Endometrial microvascular endothelial cells (primary cell): ENCODE results near the gene CBX2. TPM values are rescaled to one million over a fixed set of nuclear protein-coding genes. Genes with fewer than 3 reads are reported as not detected.
"Not testable (repeated sequence)": the region's sequence is repeated elsewhere in the genome, so short reads cannot be mapped to it uniquely, and the experiment has no call there.

Source experiments
- in situ Hi-C: cut with HindIII; loops from 2 replicates; pipeline ENCODE4 v1.10.0; 2017; ENCODE audit warnings: low sequenced_read_pairs, low pct_unique_long_range_greater_than_20kb; ENCODE audit errors: inconsistent ontology term
- total RNA-seq: library from RNA; depleted of rRNA; stranded (reverse); fragments of >200 nt; gene quantifications from one replicate; pipeline ENCODE4 v1.2.3, GENCODE V29; 2015; ENCODE audit errors: inconsistent ontology term

The CBX2 gene
- total RNA-seq, 1 donor from 2014 or later = 16.1 TPM

GRCh38 chr17:79760197-79760906, 17.6 kb upstream of the CBX2 start:
- in situ Hi-C loops = no loop called here

- in situ Hi-C loops = no loop called here
These were observed 15.9 kb upstream of the CBX2 start for GRCh38 chr17:79761894-79762589.

- in situ Hi-C loops = no loop called here
These were observed 12.2 kb upstream of the CBX2 start for GRCh38 chr17:79765708-79766107.

GRCh38 chr17:79769570-79770506, 8.1 kb upstream of the CBX2 start:
- in situ Hi-C loops = no loop called here

DNA sequence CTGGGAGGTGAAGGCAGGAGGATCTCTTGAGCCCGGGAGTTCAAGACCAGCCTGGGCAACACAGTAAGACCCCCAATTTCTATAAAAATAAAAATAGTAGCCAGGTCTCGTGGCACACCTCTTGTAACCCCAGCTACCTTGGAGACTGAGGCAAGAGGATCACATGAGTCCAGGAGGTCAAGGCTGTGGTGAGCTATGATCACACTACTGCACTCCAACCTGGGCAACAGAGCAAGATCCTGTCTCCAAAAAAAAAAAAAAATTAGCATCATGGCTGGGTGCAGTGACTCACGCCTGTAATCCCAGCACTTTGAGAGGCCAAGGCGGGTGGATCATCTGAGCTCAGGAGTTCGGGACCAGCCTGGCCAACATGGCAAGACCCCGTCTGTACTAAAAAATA, 6.7 kb upstream of the CBX2 start:
- in situ Hi-C loops = no loop called here

DNA sequence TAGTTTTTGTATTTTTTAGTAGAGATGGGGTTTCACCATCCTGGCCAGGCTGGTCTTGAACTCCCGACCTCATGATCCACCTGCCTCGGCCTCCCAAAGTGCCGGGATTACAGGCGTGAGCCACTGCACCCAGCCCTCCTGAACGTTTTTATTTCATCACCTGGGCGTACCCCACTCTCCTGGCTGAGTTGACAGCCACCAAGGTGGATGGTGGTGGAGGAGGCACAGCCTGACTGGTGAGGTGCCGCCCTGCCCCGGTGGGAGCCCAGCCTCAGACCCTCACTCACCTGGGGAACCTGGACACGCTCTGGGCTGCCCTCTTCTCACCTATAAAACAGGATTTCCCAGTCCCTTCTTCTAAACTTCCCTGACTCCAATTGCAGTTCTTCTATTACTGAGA, 5.2 kb upstream of the CBX2 start:
- in situ Hi-C loops = not testable (repeated sequence)

DNA sequence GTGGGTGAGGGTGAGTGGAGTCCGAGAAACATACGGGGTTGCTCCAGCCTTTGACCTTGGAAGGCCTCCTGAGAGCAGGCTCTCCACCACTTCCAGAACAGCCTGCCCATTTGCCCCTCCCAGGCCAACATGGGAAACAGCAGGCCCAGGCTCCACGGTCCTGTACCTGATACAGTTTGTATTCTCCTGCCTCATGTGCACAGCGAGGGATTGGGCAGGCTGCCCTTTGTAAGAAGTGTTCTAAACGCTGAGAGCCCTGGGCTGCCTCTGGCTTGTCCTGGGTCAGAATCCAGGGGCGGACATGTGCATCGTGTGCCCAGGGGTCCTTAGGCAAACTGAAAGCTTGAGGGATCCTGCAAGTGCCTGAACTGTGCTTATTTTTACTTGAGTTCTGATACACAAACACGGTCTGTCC, 3.4 kb upstream of the CBX2 start:
- in situ Hi-C loops = no loop called here

DNA sequence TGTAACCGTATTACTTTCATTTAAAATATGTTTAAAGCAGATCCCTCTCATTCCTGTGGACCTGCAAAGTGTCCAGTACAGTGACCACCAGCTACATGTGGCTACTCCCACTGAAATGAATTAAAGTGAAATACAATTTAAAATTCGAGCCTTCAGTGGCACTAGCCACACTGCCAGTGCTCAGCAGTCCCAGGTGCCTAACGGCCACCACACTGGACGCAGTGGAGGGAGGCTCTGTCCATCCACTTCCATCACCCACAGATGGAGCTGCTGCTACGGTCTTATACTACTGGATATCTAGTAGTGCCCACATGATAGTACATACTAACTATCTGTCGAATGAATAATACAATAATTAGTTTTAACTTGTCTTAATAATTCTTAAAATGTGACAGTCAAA, 2.3 kb upstream of the CBX2 start:
- in situ Hi-C loops = loop anchor here (25.0 kb wide), 1 partner anchor 212 kb away; no protein-coding TSS in a partner anchor

- in situ Hi-C loops = loop anchor here (25.0 kb wide), 1 partner anchor 211 kb away; no protein-coding TSS in a partner anchor
These were observed 1.4 kb upstream of the CBX2 start for GRCh38 chr17:79776376-79777119.

- in situ Hi-C loops = loop anchor here (25.0 kb wide), 1 partner anchor 210 kb away; no protein-coding TSS in a partner anchor
These were observed 641 bp upstream of the CBX2 start for GRCh38 chr17:79777120-79777893.

DNA sequence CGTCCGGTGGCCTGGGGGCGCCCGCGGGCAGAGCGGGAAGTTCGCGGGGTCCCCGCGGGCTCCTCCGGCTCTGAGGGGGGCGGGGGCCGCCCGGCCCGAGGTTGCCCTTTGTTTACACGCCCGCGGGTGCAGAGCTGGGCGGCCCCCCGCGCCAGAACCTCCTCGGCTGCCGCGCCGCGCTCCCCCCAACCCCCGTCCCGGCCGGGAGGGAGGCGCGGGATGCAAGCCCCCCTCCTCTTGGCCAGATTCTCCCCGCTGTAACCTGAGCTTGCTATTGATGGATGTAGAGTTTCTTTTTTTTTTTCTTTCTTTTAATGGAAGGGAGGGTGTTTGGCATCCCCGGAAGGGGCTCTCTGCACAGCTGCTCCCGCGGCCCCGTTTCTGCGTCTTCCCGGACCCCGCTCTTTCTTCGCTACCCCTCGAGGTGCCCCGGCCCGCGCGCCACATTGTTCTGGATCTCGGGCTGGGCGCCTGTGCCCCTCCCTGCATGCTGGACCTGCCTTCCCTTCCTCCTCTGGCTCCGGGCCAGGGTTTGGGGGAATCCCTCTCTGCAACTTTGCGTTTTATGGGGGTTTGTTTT, 646 bp downstream of the CBX2 start:
- in situ Hi-C loops = loop anchor here (25.0 kb wide), 1 partner anchor 209 kb away; no protein-coding TSS in a partner anchor

GRCh38 chr17:79779084-79779529, 1.2 kb downstream of the CBX2 start:
- in situ Hi-C loops = loop anchor here (25.0 kb wide), 1 partner anchor 208 kb away; no protein-coding TSS in a partner anchor

- in situ Hi-C loops = loop anchor here (25.0 kb wide), 1 partner anchor 207 kb away; no protein-coding TSS in a partner anchor
These were observed 1.9 kb downstream of the CBX2 start for GRCh38 chr17:79779661-79780365.

- in situ Hi-C loops = loop anchor here (25.0 kb wide), 1 partner anchor 206 kb away; no protein-coding TSS in a partner anchor
These were observed 3.2 kb downstream of the CBX2 start for GRCh38 chr17:79781012-79781650.

- in situ Hi-C loops = loop anchor here (25.0 kb wide), 1 partner anchor 205 kb away; no protein-coding TSS in a partner anchor
These were observed 4.0 kb downstream of the CBX2 start for GRCh38 chr17:79781736-79782575.
